ENCODE results near the gene RPN1. TPM values are rescaled to one million over a fixed set of nuclear protein-coding genes. Genes with fewer than 3 reads are reported as not detected.

RPN1 gene
- total and polyA plus RNA-seq, 2 donors, result 135 to 256 TPM

- Histone ChIP-seq H3K4me3 (ENCODE audit: low read depth, low read length) (no peak overlapping the region), H3K4me1 (ENCODE audit: insufficient read depth) (no peaks in the 10 kb centered on the region), H3K36me3 (ENCODE audit: insufficient read depth) (no peaks in the 10 kb centered on the region), H3K27ac (ENCODE audit: low read depth) (no peak overlapping the region)
- DNase-seq (ENCODE audit: extremely low spot score), result no peak
- WGBS, result 47% methylated on average over 6 of the region's 6 CpGs
Measured at GRCh38 chr3:128573160-128573559, 77.5 kb downstream of the RPN1 start.

GRCh38 chr3:128572644-128573105 lies 77.9 kb downstream of the RPN1 start:
- Histone ChIP-seq H3K4me3 (ENCODE audit: low read depth, low read length) (no peak overlapping the region), H3K4me1 (ENCODE audit: insufficient read depth) (no peaks in the 10 kb centered on the region), H3K27ac (ENCODE audit: low read depth) (no peak overlapping the region), H3K36me3 (ENCODE audit: insufficient read depth) (no peaks in the 10 kb centered on the region)
- no peak for DNase-seq (ENCODE audit: extremely low spot score)
- 47% methylated on average over 5 of the region's 5 CpGs for WGBS

- no peaks in the 10 kb centered on the region for H3K36me3 ChIP-seq (ENCODE audit: insufficient read depth)
- DNase-seq (ENCODE audit: extremely low spot score), result no peak
- WGBS, result 82% methylated on average over 13 of the region's 13 CpGs
Measured at GRCh38 chr3:128572013-128572412, 78.6 kb downstream of the RPN1 start.

More at GRCh38 chr3:128572013-128572412, 78.6 kb downstream of the RPN1 start:
- Histone ChIP-seq H3K4me3 (ENCODE audit: low read depth, low read length) (no peak overlapping the region), H3K4me1 (ENCODE audit: insufficient read depth) (no peaks in the 10 kb centered on the region), H3K27ac (ENCODE audit: low read depth) (no peak overlapping the region)

Other genes starting within 250 kb of the RPN1 start
- not detected for gene DNAJB8, start 183.9 kb downstream of the RPN1 start, total RNA-seq
- gene DNAJB8, start 183.9 kb downstream of the RPN1 start, polyA plus RNA-seq, result not detected
- 19.2 TPM for gene GATA2, start 157.6 kb downstream of the RPN1 start, total RNA-seq
- gene GATA2, start 157.6 kb downstream of the RPN1 start, polyA plus RNA-seq, result 25.7 TPM
- gene RAB7A, start 75.4 kb upstream of the RPN1 start, total RNA-seq, result 38.0 TPM
- gene RAB7A, start 75.4 kb upstream of the RPN1 start, polyA plus RNA-seq, result 179 TPM
- 33.1 TPM for gene ACAD9, start 228.8 kb upstream of the RPN1 start, total RNA-seq
- 26.4 TPM for gene ACAD9, start 228.8 kb upstream of the RPN1 start, polyA plus RNA-seq

Measured in urinary bladder (tissue), 4 donors.